Adrenal gland (tissue), 5 donors: ENCODE data around the gene CARD16.

Source experiments
- CTCF ChIP-seq, 6 experiments: fragments of 450-650 bp in 4 of 6; fragments of 200-600 bp in 2 of 6; sonication (generic) in 1 of 6; IDR thresholded peaks; 1 replicate in 5 of 6; 2 replicates in 1 of 6; pipeline versions ENCODE4 v1.5.1 to v1.8.0; 2016 to 2021; ENCODE audit warnings: antibody characterized with exemption in 6 of 6, mild to moderate bottlenecking in 2 of 6, moderate library complexity in 1 of 6
- POLR2A ChIP-seq, 2 donors: fragments of 450-650 bp; IDR thresholded peaks; one replicate each; pipeline ENCODE4 v1.6.1; 2017; ENCODE audit warnings: antibody characterized with exemption in 2 of 2, mild to moderate bottlenecking in 2 of 2, moderate library complexity in 1 of 2
- donor health status: DM: no; HTN: no; CAD: no.

- TF ChIP-seq CTCF (IDR thresholded peaks at IDR 0.05) (no peak), POLR2A (IDR thresholded peaks at IDR 0.05) (no peak)
Observed at GRCh38 chr11:105032495-105032894, 12.6 kb downstream of the CARD16 start.
